HEK293 (cell line): ENCODE data around the gene TXNIP.

Experiments
- REPIN1 ChIP-seq: fragments of 450-650 bp; formaldehyde crosslinking; IDR thresholded peaks from 2 replicates; pipeline ENCODE4 v1.5.1; 2017; ENCODE audit warnings: missing biosample characterization, missing genetic modification characterization, low read depth
- ZNF274 ChIP-seq, 2 experiments: fragments of 200-500 bp in 1 of 2; fragments of 450-650 bp in 1 of 2; sonication (Bioruptor generic) in 1 of 2; formaldehyde crosslinking in 1 of 2; IDR thresholded peaks; 2 replicates each; pipeline versions ENCODE4 v1.5.1 to v1.6.1; 2014 to 2016; ENCODE audit warnings: borderline replicate concordance in 1 of 2, inconsistent platforms in 1 of 2, low read length in 1 of 2, missing biosample characterization in 1 of 2, missing genetic modification characterization in 1 of 2
- ZXDB ChIP-seq: fragments of 450-650 bp; formaldehyde crosslinking; IDR thresholded peaks from 2 replicates; pipeline ENCODE4 v1.5.1; 2016; ENCODE audit warnings: missing biosample characterization, missing genetic modification characterization
- TF ChIP-seq, protein P1 (sequence below): fragments of 450-650 bp; formaldehyde crosslinking; IDR thresholded peaks from 2 replicates; pipeline ENCODE4 v1.5.1; 2016; ENCODE audit warnings: missing biosample characterization, missing genetic modification characterization
- TF ChIP-seq, protein P2 (sequence below): fragments of 450-650 bp; formaldehyde crosslinking; IDR thresholded peaks from 2 replicates; pipeline ENCODE4 v1.5.1; 2016; ENCODE audit warnings: missing biosample characterization, missing genetic modification characterization

DNA sequence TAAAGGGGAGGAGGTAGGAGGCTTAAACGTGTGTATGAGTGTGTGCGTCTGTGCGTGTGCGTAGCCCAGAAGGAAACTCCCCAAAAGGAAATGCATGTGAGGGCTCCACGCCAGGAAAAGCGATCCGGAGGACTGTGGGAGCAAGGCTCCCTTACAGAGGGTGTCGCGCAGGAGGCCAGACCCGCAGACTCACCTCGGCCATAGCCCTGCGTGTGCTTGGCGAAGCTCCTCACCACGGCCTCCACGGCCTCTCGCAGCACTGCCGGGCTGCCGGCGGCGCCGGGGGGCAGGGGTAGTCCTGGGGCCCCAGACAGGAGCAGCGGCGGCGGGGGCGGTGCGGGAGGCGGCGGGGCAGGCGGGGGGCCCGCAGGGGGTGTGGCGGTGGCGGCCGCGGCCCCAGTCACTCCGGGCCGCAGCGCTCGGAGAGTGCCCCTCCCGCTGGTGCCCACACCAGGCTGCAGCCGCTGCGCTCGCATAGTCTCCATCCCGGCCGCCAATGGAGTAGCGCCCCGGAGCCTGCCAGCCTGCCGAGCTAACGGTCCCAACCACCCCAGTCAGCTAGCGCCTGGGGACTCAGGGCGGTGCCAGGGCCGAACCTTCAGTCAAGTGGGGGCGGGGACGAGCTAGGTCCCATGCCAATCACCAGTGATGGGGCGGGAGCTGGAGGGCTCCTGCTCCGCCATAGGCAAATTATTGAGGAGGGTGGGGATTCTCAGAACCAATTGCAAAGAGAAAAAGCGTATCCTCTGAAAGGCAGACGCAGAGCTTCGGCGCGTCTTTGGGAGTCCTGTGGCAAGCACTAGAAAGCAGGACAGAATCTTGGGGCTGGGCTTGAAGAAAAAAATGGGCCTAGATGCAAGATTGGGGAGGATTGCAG, 38.7 kb downstream of the TXNIP start, which contains the start of gene LIX1L:
- TF ChIP-seq, protein P1, sequence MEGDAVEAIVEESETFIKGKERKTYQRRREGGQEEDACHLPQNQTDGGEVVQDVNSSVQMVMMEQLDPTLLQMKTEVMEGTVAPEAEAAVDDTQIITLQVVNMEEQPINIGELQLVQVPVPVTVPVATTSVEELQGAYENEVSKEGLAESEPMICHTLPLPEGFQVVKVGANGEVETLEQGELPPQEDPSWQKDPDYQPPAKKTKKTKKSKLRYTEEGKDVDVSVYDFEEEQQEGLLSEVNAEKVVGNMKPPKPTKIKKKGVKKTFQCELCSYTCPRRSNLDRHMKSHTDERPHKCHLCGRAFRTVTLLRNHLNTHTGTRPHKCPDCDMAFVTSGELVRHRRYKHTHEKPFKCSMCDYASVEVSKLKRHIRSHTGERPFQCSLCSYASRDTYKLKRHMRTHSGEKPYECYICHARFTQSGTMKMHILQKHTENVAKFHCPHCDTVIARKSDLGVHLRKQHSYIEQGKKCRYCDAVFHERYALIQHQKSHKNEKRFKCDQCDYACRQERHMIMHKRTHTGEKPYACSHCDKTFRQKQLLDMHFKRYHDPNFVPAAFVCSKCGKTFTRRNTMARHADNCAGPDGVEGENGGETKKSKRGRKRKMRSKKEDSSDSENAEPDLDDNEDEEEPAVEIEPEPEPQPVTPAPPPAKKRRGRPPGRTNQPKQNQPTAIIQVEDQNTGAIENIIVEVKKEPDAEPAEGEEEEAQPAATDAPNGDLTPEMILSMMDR (tag by site-specific recombination), result no peak
- TF ChIP-seq ZNF274 (IDR thresholded peaks at IDR 0.05; ENCODE audit: low read length) (no peak), ZNF274 (tag by site-specific recombination; IDR thresholded peaks at IDR 0.05; ENCODE audit: borderline replicate concordance) (no peak), REPIN1 (tag by site-specific recombination) (no peak), ZXDB (tag by site-specific recombination) (no peak)
- TF ChIP-seq, protein P2, sequence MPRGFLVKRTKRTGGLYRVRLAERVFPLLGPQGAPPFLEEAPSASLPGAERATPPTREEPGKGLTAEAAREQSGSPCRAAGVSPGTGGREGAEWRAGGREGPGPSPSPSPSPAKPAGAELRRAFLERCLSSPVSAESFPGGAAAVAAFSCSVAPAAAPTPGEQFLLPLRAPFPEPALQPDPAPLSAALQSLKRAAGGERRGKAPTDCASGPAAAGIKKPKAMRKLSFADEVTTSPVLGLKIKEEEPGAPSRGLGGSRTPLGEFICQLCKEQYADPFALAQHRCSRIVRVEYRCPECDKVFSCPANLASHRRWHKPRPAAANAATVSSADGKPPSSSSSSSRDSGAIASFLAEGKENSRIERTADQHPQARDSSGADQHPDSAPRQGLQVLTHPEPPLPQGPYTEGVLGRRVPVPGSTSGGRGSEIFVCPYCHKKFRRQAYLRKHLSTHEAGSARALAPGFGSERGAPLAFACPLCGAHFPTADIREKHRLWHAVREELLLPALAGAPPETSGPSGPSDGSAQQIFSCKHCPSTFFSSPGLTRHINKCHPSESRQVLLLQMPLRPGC (tag by site-specific recombination), result no peak
